Sigmoid colon (tissue), 7 donors: ENCODE results near the gene KRIT1. TPM values are rescaled to one million over a fixed set of nuclear protein-coding genes. Genes with fewer than 3 reads are reported as not detected.

Experiments used
- DNase-seq: peaks from one replicate; pipeline ENCODE4 v3.0.0-alpha.2; 2019
- H3K27ac ChIP-seq, 4 donors: fragments of 200-600 bp; sonication (generic); one replicate each; pipeline ENCODE4 v1.5.1; 2016 to 2019; ENCODE audit warnings: mild to moderate bottlenecking in 1 of 4
- H3K27me3 ChIP-seq, 3 donors: fragments of 200-600 bp; sonication (generic); one replicate each; pipeline ENCODE4 v1.5.1; 2019; ENCODE audit warnings: mild to moderate bottlenecking in 1 of 3
- H3K36me3 ChIP-seq, 4 donors: fragments of 200-600 bp; sonication (generic); one replicate each; pipeline ENCODE4 v1.5.1; 2016 to 2019
- H3K4me1 ChIP-seq, 4 donors: fragments of 200-600 bp; sonication (generic); one replicate each; pipeline ENCODE4 v1.5.1; 2017 to 2019
- H3K4me3 ChIP-seq, 4 donors: fragments of 200-600 bp; sonication (generic); one replicate each; pipeline ENCODE4 v1.5.1; 2017 to 2019; ENCODE audit warnings: mild to moderate bottlenecking in 2 of 4, moderate library complexity in 1 of 4
- H3K9me3 ChIP-seq, 4 donors: fragments of 200-600 bp in 3 of 4; sonication (generic) in 3 of 4; one replicate each; pipeline versions ENCODE4 v1.5.1 to v1.6.1; 2013 to 2019
- CTCF ChIP-seq, 4 experiments: fragments of 450-650 bp in 3 of 4; fragments of 200-600 bp in 1 of 4; IDR thresholded peaks; one replicate each; pipeline ENCODE4 v1.5.1; 2016 to 2019; ENCODE audit warnings: antibody characterized with exemption in 4 of 4, mild to moderate bottlenecking in 3 of 4, moderate library complexity in 2 of 4
- EP300 ChIP-seq, 4 donors: sonication (generic); formaldehyde crosslinking; IDR thresholded peaks; one replicate each; pipeline ENCODE4 v1.6.1; 2017; ENCODE audit warnings: antibody characterized with exemption in 4 of 4
- POLR2A ChIP-seq, 2 donors: fragments of 450-650 bp; IDR thresholded peaks; one replicate each; pipeline ENCODE4 v1.6.1; 2016; ENCODE audit warnings: antibody characterized with exemption in 2 of 2, mild to moderate bottlenecking in 2 of 2, moderate library complexity in 2 of 2
- POLR2AphosphoS5 ChIP-seq, 4 donors: sonication (generic); formaldehyde crosslinking; IDR thresholded peaks; one replicate each; pipeline ENCODE4 v1.6.1; 2017; ENCODE audit warnings: antibody characterized with exemption in 4 of 4
- WGBS, 2 donors: extraction: QIAGEN DNeasy Blood & Tissue Kit; methylation state at CpG; one replicate each; pipeline ENCODE4 v1.1.7; 2013; 5-methylcytosine and 5-hydroxymethylcytosine counted together
- intact Hi-C: fragments of 100-400 bp; cut with DNase I; formaldehyde crosslinking; loops from one replicate; pipeline ENCODE4 v1.15.1; 2023
- polyA plus RNA-seq, 3 donors: library from polyadenylated mRNA; stranded (reverse); fragments of 200-250 nt; gene quantifications; one replicate each; pipeline ENCODE4 v1.2.3, GENCODE V29; 2013
- total RNA-seq, 4 donors: library from RNA; depleted of rRNA; stranded (reverse); fragments of >200 nt; gene quantifications; one replicate each; pipeline ENCODE4 v1.1.0, GENCODE V29; 2016
- donor health status: healthy with polysubstance abuse.
- donor health status: Bipolar disorder and iron deficiency.
- donor health status: healthy.

Gene KRIT1
- total and polyA plus RNA-seq, 7 donors, result 13.9 to 97.2 (median 69.1) TPM

GRCh38 chr7:92158660-92159575, 86.8 kb downstream of the KRIT1 start:
- no peaks in the 10 kb centered on the region for H3K27me3 ChIP-seq
- no peak for DNase-seq
- TF ChIP-seq POLR2AphosphoS5 (IDR thresholded peaks at IDR 0.05) (no peak), CTCF (IDR thresholded peaks at IDR 0.05) (no peak), EP300 (IDR thresholded peaks at IDR 0.05) (no peak), POLR2A (IDR thresholded peaks at IDR 0.05) (no peak)
- no peaks in the 10 kb centered on the region for H3K9me3 ChIP-seq
- no peak overlapping the region for H3K4me3 ChIP-seq
- H3K27ac ChIP-seq, result no peak overlapping the region
- intact Hi-C loops, result no loop called here
- H3K36me3 ChIP-seq, result no peaks in the 10 kb centered on the region
- 92 to 95% methylated on average over 3 of the region's 3 CpGs for WGBS, 2 donors
- no peaks in the 10 kb centered on the region for H3K4me1 ChIP-seq

GRCh38 chr7:92156990-92157389, 88.7 kb downstream of the KRIT1 start:
- intact Hi-C loops, result no loop called here

GRCh38 chr7:92155108-92155739, 90.5 kb downstream of the KRIT1 start:
- 92 to 95% methylated on average over 1 of the region's 1 CpG for WGBS, 2 donors
- TF ChIP-seq CTCF (IDR thresholded peaks at IDR 0.05), result no peak
- no peak for TF ChIP-seq EP300 (IDR thresholded peaks at IDR 0.05)
- TF ChIP-seq POLR2A (IDR thresholded peaks at IDR 0.05), result no peak
- TF ChIP-seq POLR2AphosphoS5 (IDR thresholded peaks at IDR 0.05), result no peak
- H3K4me3 ChIP-seq, result no peak overlapping the region
- no peaks in the 10 kb centered on the region for H3K27me3 ChIP-seq
- H3K4me1 ChIP-seq, result no peaks in the 10 kb centered on the region
- no peaks in the 10 kb centered on the region for H3K36me3 ChIP-seq
- H3K9me3 ChIP-seq, result no peaks in the 10 kb centered on the region
- intact Hi-C loops, result no loop called here
- no peak for DNase-seq
- no peak overlapping the region for H3K27ac ChIP-seq

More at GRCh38 chr7:92156990-92157389, 88.7 kb downstream of the KRIT1 start:
- DNase-seq, result no peak
- H3K4me3 ChIP-seq, result no peak overlapping the region
- no peaks in the 10 kb centered on the region for H3K9me3 ChIP-seq
- H3K36me3 ChIP-seq, result no peaks in the 10 kb centered on the region
- H3K4me1 ChIP-seq, result no peaks in the 10 kb centered on the region
- TF ChIP-seq POLR2AphosphoS5 (IDR thresholded peaks at IDR 0.05) (no peak), EP300 (IDR thresholded peaks at IDR 0.05) (no peak), POLR2A (IDR thresholded peaks at IDR 0.05) (no peak), CTCF (IDR thresholded peaks at IDR 0.05) (no peak)
- no peaks in the 10 kb centered on the region for H3K27me3 ChIP-seq
- H3K27ac ChIP-seq, result no peak overlapping the region

- Histone ChIP-seq H3K9me3 (no peaks in the 10 kb centered on the region), H3K4me3 (no peak overlapping the region), H3K27me3 (no peaks in the 10 kb centered on the region), H3K4me1 (no peaks in the 10 kb centered on the region), H3K27ac (no peak overlapping the region), H3K36me3 (no peaks in the 10 kb centered on the region)
- no peak for TF ChIP-seq POLR2AphosphoS5 (IDR thresholded peaks at IDR 0.05)
- no peak for TF ChIP-seq EP300 (IDR thresholded peaks at IDR 0.05)
- TF ChIP-seq CTCF (IDR thresholded peaks at IDR 0.05), result no peak
- TF ChIP-seq POLR2A (IDR thresholded peaks at IDR 0.05), result no peak
- no peak for DNase-seq
- intact Hi-C loops, result no loop called here
- 67 to 87% methylated on average over 1 of the region's 1 CpG for WGBS, 2 donors
Observed at GRCh38 chr7:92150450-92151017, 95.2 kb downstream of the KRIT1 start.
